GM12801 (cell line): Measurements from ENCODE around the gene NUP210.

Source experiments
- CTCF ChIP-seq: IDR thresholded peaks from one replicate; pipeline ENCODE4 v1.5.1; 2011; ENCODE audit warnings: control low read depth; ENCODE audit not compliant: insufficient read length; ENCODE audit errors: extremely low read depth

The NUP210 gene

GRCh38 chr3:13380971-13381370 lies 39.2 kb downstream of the NUP210 start:
- no peak for TF ChIP-seq CTCF

DNA sequence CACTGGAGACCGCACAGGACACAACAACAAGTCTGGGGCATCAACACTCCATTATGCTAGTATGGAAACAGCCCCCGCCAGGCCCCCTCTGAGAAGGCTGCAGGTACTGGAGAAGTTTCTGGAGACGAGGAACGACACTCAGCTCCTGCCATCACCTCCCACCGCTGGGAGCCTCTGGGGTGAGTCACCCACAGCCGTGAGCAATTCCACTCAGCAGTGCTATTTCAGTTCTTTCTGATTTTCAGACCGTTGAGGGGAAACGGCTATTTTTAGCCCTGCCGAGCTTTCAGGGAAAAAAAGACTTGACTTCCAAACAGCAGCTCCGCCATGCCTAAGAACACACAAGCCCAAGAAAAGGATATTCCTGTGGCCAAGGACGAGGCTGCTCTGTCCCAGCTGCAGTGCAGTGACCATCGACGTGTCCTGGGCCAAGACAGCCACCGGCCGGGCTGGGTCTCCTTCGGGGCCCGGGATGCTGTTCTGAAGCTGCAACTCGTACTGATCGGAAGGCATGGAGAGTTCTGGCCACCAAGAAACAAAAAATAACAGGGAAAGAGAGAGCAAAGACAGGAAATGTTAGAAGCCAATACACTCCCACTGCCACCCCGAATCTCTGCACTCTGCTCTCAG lies 40.8 kb downstream of the NUP210 start:
- TF ChIP-seq CTCF = no peak

DNA sequence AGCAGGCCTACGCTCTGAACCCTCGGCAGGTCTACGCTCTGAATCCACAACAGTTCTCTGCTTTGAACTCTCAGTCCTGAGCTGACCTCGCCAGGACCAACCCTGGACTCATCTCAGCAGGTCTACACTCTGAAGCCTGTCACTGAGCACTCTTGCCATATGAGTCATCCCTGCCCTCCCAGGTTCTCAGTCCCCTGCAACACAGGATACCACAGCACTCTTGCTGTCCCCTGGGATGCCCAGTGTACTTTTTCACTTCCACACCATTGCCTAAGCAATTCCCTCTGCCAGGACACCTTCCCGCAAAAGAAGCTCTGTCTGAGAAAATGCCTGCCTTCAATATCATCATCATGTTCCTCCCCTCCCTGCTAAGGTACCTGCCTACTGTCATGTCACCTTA lies 42.0 kb downstream of the NUP210 start:
- TF ChIP-seq CTCF = no peak

DNA sequence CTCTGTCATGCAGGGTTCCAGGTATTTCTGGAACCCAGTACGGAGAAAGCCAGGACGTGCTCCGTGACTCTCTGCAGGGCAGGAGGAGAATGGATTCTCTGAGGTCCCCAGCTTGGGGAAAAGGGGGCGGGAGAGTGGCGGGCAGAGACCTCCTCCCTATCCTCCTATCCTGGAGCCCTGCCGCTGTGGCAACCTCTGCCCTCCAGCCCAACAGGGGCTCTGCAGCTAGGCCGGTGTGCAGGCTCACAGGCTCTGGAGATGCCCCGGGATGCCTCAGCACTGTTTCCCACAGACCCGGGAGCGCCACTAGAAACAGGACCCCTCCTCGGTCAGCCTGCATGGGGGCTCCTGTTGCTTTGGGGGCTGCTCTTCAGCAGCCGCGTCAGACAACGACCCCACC lies 43.1 kb downstream of the NUP210 start:
- no peak for TF ChIP-seq CTCF

GRCh38 chr3:13376091-13376490 lies 44.0 kb downstream of the NUP210 start:
- TF ChIP-seq CTCF = no peak

- TF ChIP-seq CTCF = no peak
Observed at GRCh38 chr3:13375464-13375863, 44.7 kb downstream of the NUP210 start.

DNA sequence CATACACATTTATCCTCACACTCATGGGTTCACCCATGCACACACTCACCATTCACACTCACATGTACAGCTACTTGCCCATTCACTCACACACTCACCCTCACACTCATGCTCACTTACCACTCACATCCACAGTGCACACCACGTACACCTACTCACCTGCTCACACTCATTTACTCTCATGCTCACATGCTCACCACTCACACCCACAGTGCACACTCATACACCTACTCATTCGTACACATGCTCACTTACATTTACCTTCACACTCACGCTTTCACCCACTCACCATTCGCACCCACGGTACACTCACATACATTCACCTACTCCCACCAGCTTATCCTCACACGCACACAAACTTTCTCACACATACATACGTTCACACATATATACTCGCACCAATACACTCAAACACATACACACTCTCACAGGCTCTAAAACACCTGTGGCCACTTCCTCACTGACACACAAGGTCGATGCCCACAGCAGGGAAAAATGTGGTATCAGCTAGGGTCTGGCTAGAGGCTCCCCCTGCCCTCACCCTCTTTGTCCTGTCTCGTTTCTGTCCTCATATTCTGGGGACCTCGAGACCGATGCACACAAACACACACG lies 46.0 kb downstream of the NUP210 start:
- TF ChIP-seq CTCF = no peak

GRCh38 chr3:13372656-13373055 lies 47.5 kb downstream of the NUP210 start:
- no peak for TF ChIP-seq CTCF
